HEK293 (cell line): ENCODE results near the gene COL18A1.

Experiments
- CTCF ChIA-PET: fragments of 350-600 bp; formaldehyde crosslinking; extraction: SDS; loops from one replicate; lab custom pipeline; 2021; ENCODE audit warnings: antibody characterized with exemption; lab: Yijun Ruan, JAX
- POLR2A ChIA-PET: fragments of 300-600 bp; formaldehyde crosslinking; extraction: SDS; loops from one replicate; lab custom pipeline; 2020; ENCODE audit warnings: antibody characterized with exemption, inconsistent platforms; lab: Yijun Ruan, JAX
- H3K27ac ChIP-seq: fragments of 200-500 bp; sonication (Bioruptor generic); 2 replicates; pipeline ENCODE4 v1.5.1; 2014; ENCODE audit warnings: low read depth, low read length, control low read depth, inconsistent platforms; ENCODE audit errors: extremely low read depth
- H3K36me3 ChIP-seq, 2 experiments: fragments of 200-500 bp in 1 of 2; sonication (Bioruptor generic) in 1 of 2; 1 replicate in 1 of 2; 2 replicates in 1 of 2; pipeline ENCODE4 v1.5.1; 2014 to 2017; ENCODE audit warnings: inconsistent platforms in 2 of 2, low read length in 2 of 2; ENCODE audit not compliant: control insufficient read depth in 2 of 2, insufficient read depth in 1 of 2
- H3K4me1 ChIP-seq: fragments of 200-500 bp; sonication (Bioruptor generic); 2 replicates; pipeline ENCODE4 v1.5.1; 2014; ENCODE audit warnings: mild to moderate bottlenecking, low read length, inconsistent platforms; ENCODE audit not compliant: control insufficient read depth, insufficient read depth
- H3K4me3 ChIP-seq: 2 replicates; pipeline ENCODE4 v1.5.1; 2011; ENCODE audit warnings: low read depth, mild to moderate bottlenecking, control low read depth, low read length, moderate library complexity
- H3K9me3 ChIP-seq: fragments of 200-500 bp; sonication (Bioruptor generic); 2 replicates; pipeline ENCODE4 v1.5.1; 2014; ENCODE audit warnings: low read depth, low read length, inconsistent platforms; ENCODE audit not compliant: control insufficient read depth, insufficient read depth
- HOXC10 ChIP-seq: sonication (generic); formaldehyde crosslinking; IDR thresholded peaks from 2 replicates; pipeline ENCODE4 v1.8.1; 2023; ENCODE audit warnings: mild to moderate bottlenecking, missing genetic modification reagents
- INSM2 ChIP-seq: fragments of 450-650 bp; formaldehyde crosslinking; IDR thresholded peaks from 2 replicates; pipeline ENCODE4 v1.5.1; 2016; ENCODE audit warnings: missing biosample characterization, missing genetic modification characterization
- PATZ1 ChIP-seq: fragments of 450-650 bp; formaldehyde crosslinking; IDR thresholded peaks from 2 replicates; pipeline ENCODE4 v1.5.1; 2016; ENCODE audit warnings: missing biosample characterization, missing genetic modification characterization
- PRDM4 ChIP-seq: fragments of 450-650 bp; formaldehyde crosslinking; IDR thresholded peaks from 2 replicates; pipeline ENCODE4 v1.5.1; 2017; ENCODE audit warnings: missing biosample characterization, missing genetic modification characterization
- WT1 ChIP-seq: fragments of 450-650 bp; formaldehyde crosslinking; IDR thresholded peaks from 2 replicates; pipeline ENCODE4 v1.5.1; 2016; ENCODE audit warnings: missing biosample characterization, missing genetic modification characterization
- ZNF175 ChIP-seq: fragments of 450-650 bp; formaldehyde crosslinking; IDR thresholded peaks from 2 replicates; pipeline ENCODE4 v1.5.1; 2016; ENCODE audit warnings: missing biosample characterization, missing genetic modification characterization
- ZNF202 ChIP-seq: fragments of 450-650 bp; formaldehyde crosslinking; IDR thresholded peaks from 2 replicates; pipeline ENCODE4 v1.5.1; 2016; ENCODE audit warnings: missing biosample characterization, missing genetic modification characterization, borderline replicate concordance
- ZNF394 ChIP-seq: fragments of 450-650 bp; formaldehyde crosslinking; IDR thresholded peaks from 2 replicates; pipeline ENCODE4 v1.5.1; 2016; ENCODE audit warnings: missing biosample characterization, missing genetic modification characterization, mild to moderate bottlenecking, moderate library complexity, borderline replicate concordance
- ZNF521 ChIP-seq: fragments of 450-650 bp; formaldehyde crosslinking; IDR thresholded peaks from 2 replicates; pipeline ENCODE4 v1.5.1; 2017; ENCODE audit warnings: missing biosample characterization, mild to moderate bottlenecking, missing genetic modification characterization
- ZNF558 ChIP-seq: fragments of 450-650 bp; formaldehyde crosslinking; IDR thresholded peaks from 2 replicates; pipeline ENCODE4 v1.5.1; 2016; ENCODE audit warnings: missing biosample characterization, missing genetic modification characterization
- ZNF585B ChIP-seq: fragments of 450-650 bp; formaldehyde crosslinking; IDR thresholded peaks from 2 replicates; pipeline ENCODE4 v1.5.1; 2016; ENCODE audit warnings: missing biosample characterization, missing genetic modification characterization
- ZNF677 ChIP-seq: fragments of 450-650 bp; IDR thresholded peaks from 2 replicates; pipeline ENCODE4 v1.5.0; 2018; ENCODE audit warnings: missing biosample characterization, mild to moderate bottlenecking, missing genetic modification characterization, moderate library complexity
- ZNF777 ChIP-seq: fragments of 450-650 bp; formaldehyde crosslinking; IDR thresholded peaks from 2 replicates; pipeline ENCODE4 v1.5.1; 2017; ENCODE audit warnings: missing biosample characterization, missing genetic modification characterization, borderline replicate concordance
- ZSCAN18 ChIP-seq: fragments of 450-650 bp; formaldehyde crosslinking; IDR thresholded peaks from 2 replicates; pipeline ENCODE4 v1.5.1; 2016; ENCODE audit warnings: missing biosample characterization, missing genetic modification characterization
- ZSCAN4 ChIP-seq: fragments of 450-650 bp; formaldehyde crosslinking; IDR thresholded peaks from 2 replicates; pipeline ENCODE4 v1.5.1; 2017; ENCODE audit warnings: missing biosample characterization, missing genetic modification characterization

Gene COL18A1

GRCh38 chr21:45545236-45545570, 140.2 kb downstream of the COL18A1 start:
- no peak overlapping the region for H3K27ac ChIP-seq
- CTCF ChIA-PET: no interaction called here
- TF ChIP-seq ZNF175 (tag by site-specific recombination) (no peak), HOXC10 (CRISPR knock-in tag) (no peak)
- TF ChIP-seq, all 188 proteins: peak for 0
- 0 out of 2 replicates have a peak, but pooled peaks cover 2% of the 10 kb centered on the region for H3K4me1 ChIP-seq
- H3K36me3 ChIP-seq: peaks cover 0 to 2% of the 10 kb centered on the region in 2 experiments; a peak in 1 of 3 replicates
- no peak overlapping the region for H3K4me3 ChIP-seq
- POLR2A ChIA-PET: interaction anchor here (0.6 to 1.3 kb wide), 2 partner anchors 11 to 100 kb away, joined by 3 read pairs; no protein-coding TSS in a partner anchor
- no peaks in the 10 kb centered on the region for H3K9me3 ChIP-seq

- ChIA-PET POLR2A (interaction anchor here (0.6 kb wide), 1 partner anchor 100 kb away, joined by 3 read pairs; no protein-coding TSS in a partner anchor), CTCF (no interaction called here)
- 0 out of 2 replicates have a peak, but pooled peaks cover 2% of the 10 kb centered on the region for H3K4me1 ChIP-seq
- H3K36me3 ChIP-seq: no peaks in the 10 kb centered on the region
- H3K27ac ChIP-seq: no peak overlapping the region
- no peaks in the 10 kb centered on the region for H3K9me3 ChIP-seq
- H3K4me3 ChIP-seq: no peak overlapping the region
- TF ChIP-seq PATZ1: no peak
- TF ChIP-seq INSM2 (tag by site-specific recombination): no peak
- TF ChIP-seq ZNF677 (tag by site-specific recombination): no peak
- no peak for TF ChIP-seq ZNF777
- TF ChIP-seq ZSCAN18 (tag by site-specific recombination): no peak
- no peak for TF ChIP-seq ZNF521
- TF ChIP-seq PRDM4 (tag by site-specific recombination): no peak
- TF ChIP-seq ZNF202 (tag by site-specific recombination): no peak
- no peak for TF ChIP-seq ZSCAN4 (tag by site-specific recombination)
- no peak for TF ChIP-seq WT1
- TF ChIP-seq ZNF394 (tag by site-specific recombination): no peak
- no peak for TF ChIP-seq ZNF558 (tag by site-specific recombination)
- TF ChIP-seq ZNF585B (tag by site-specific recombination): no peak
- TF ChIP-seq, all 188 proteins: peak for 0
These were observed 140.9 kb downstream of the COL18A1 start for GRCh38 chr21:45545691-45546531.
